ENCODE measurements around the gene CAPN12. TPM values are rescaled to one million over a fixed set of nuclear protein-coding genes. Genes with fewer than 3 reads are reported as not detected.

Gene CAPN12
- total and polyA plus RNA-seq, 10 of the 15 experiments (the other 5 are each of a cell fraction or from before 2014, with no cell fraction given), result 0.64 to 4.6 (median 2.0) TPM

- Histone ChIP-seq H2AFZ (ENCODE audit: control insufficient read depth, low read depth, low read length) (no peak overlapping the region), H4K20me1 (ENCODE audit: control insufficient read depth, insufficient read depth) (no peaks in the 10 kb centered on the region), H3K4me3 (no peak overlapping the region), H3K9me3 (replicated peaks; ENCODE audit: control insufficient read depth, insufficient read depth, low read length) (no peaks in the 10 kb centered on the region), H3K27me3 (replicated peaks in 1 of 2; ENCODE audit: control insufficient read depth in 2 of 2, insufficient read depth in 2 of 2, low read length in 1 of 2) (no peaks in the 10 kb centered on the region), H3K4me1 (ENCODE audit: control insufficient read depth, insufficient read depth, low read length) (peaks cover 54% of the 10 kb centered on the region), H3K79me2 (ENCODE audit: control insufficient read depth, insufficient read depth, low read length) (peaks cover 54% of the 10 kb centered on the region), H3K36me3 (ENCODE audit: control insufficient read depth in 2 of 2, insufficient read depth in 2 of 2, low read length in 1 of 2) (peaks cover 8 to 9% of the 10 kb centered on the region in 2 experiments; a peak in 3 of 4 replicates), H3K27ac (ENCODE audit: control insufficient read depth, insufficient read depth) (no peak overlapping the region), H3K4me2 (ENCODE audit: control insufficient read depth, insufficient read depth) (no peak overlapping the region), H3K9ac (ENCODE audit: control insufficient read depth, insufficient read depth, low read length) (no peak overlapping the region)
- ChIA-PET POLR2A (interaction anchor here (1.0 kb wide), 1 partner anchor 24 kb away, joined by 3 read pairs; no protein-coding TSS in a partner anchor), CTCF (interaction anchor here (1.0 kb wide), 1 partner anchor 45 kb away, joined by 3 read pairs; no protein-coding TSS in a partner anchor), RAD21 (ENCODE audit: unreplicated experiment) (no interaction called here), SMC1A (ENCODE audit: uncharacterized antibody, unreplicated experiment) (interaction anchor here (0.9 kb wide), 1 partner anchor 14 kb away, joined by 3 read pairs; no protein-coding TSS in a partner anchor)
- no peak for DNase-seq (ENCODE audit: low read depth, low spot score)
- intact Hi-C loops (cut with micrococcal nuclease; ENCODE audit: unreplicated experiment), result no loop called here
- in situ Hi-C loops (cut with MboI), result no loop called here
- BruUV-seq (replicated peaks), result no TSS peak
- WGBS (ENCODE audit: insufficient coverage, insufficient replicate concordance, low lambda C conversion rate, missing lambda C conversion rate), result 92% methylated on average over 14 of the region's 14 CpGs
- no peak for ATAC-seq
- no peak for TF ChIP-seq CEBPZ (IDR thresholded peaks at IDR 0.05; ENCODE audit: low read depth, low read length)
- TF ChIP-seq HDAC2 (IDR thresholded peaks at IDR 0.05), result no peak
- no peak for TF ChIP-seq CEBPB (IDR thresholded peaks at IDR 0.05; ENCODE audit: borderline replicate concordance in 1 of 2, low read depth in 2 of 2, low read length in 2 of 2)
- TF ChIP-seq NBN (IDR thresholded peaks at IDR 0.05), result no peak
- TF ChIP-seq ZBED1 (IDR thresholded peaks at IDR 0.05; ENCODE audit: borderline replicate concordance), result no peak
- TF ChIP-seq POLR2AphosphoS5 (IDR thresholded peaks at IDR 0.05; ENCODE audit: low read length), result no peak
- TF ChIP-seq ZNF274 (IDR thresholded peaks at IDR 0.05; ENCODE audit: insufficient read depth, insufficient read length), result no peak
- TF ChIP-seq EP300 (IDR thresholded peaks at IDR 0.05; ENCODE audit: borderline replicate concordance in 1 of 2, control insufficient read depth in 1 of 2, low read depth in 2 of 2, low read length in 2 of 2), result no peak
- no peak for TF ChIP-seq SMARCA5 (IDR thresholded peaks at IDR 0.05)
- TF ChIP-seq NR2C2 (IDR thresholded peaks at IDR 0.05; ENCODE audit: borderline replicate concordance, control insufficient read depth, insufficient read length, low read depth), result no peak
- TF ChIP-seq MTA2 (IDR thresholded peaks at IDR 0.05; ENCODE audit: low read depth), result no peak
- no peak for TF ChIP-seq ATF7 (IDR thresholded peaks at IDR 0.05; ENCODE audit: low read depth)
- TF ChIP-seq SKIL (IDR thresholded peaks at IDR 0.05; ENCODE audit: low read depth, poor library complexity, severe bottlenecking), result no peak
- no peak for TF ChIP-seq RBBP5 (conservative IDR thresholded peaks at IDR 0.05)
- TF ChIP-seq ETV6 (conservative IDR thresholded peaks at IDR 0.05 in 1 of 2, IDR thresholded peaks at IDR 0.05 in 1 of 2; ENCODE audit: borderline replicate concordance in 1 of 2, low read depth in 1 of 2), result no peak
- TF ChIP-seq CHD4 (IDR thresholded peaks at IDR 0.05), result no peak
- TF ChIP-seq POLR2AphosphoS2 (IDR thresholded peaks at IDR 0.05; ENCODE audit: low read depth, low read length), result no peak
- no peak for TF ChIP-seq EED (IDR thresholded peaks at IDR 0.05; ENCODE audit: low read depth)
- TF ChIP-seq CHD2 (IDR thresholded peaks at IDR 0.05; ENCODE audit: borderline replicate concordance, low read depth, low read length), result no peak
- FAIRE-seq, result no peak
These were observed 54.1 kb downstream of the CAPN12 start for GRCh38 chr19:38690146-38690545.

Measured in GM12878 (cell line).